H1 (cell line): ENCODE measurements around the gene TCEAL4. TPM values are rescaled to one million over a fixed set of nuclear protein-coding genes. Genes with fewer than 3 reads are reported as not detected.

Source experiments
- BRCA1 ChIP-seq: IDR thresholded peaks from 2 replicates; pipeline ENCODE4 v1.6.1; 2012; ENCODE audit warnings: low read depth, low read length, improper control_type of control experiment
- CREB1 ChIP-seq: IDR thresholded peaks from 2 replicates; pipeline ENCODE4 v1.6.1; 2012; ENCODE audit warnings: inconsistent platforms
- CTBP2 ChIP-seq: IDR thresholded peaks from 2 replicates; pipeline ENCODE4 v1.7.0; 2011; ENCODE audit warnings: borderline replicate concordance, mild to moderate bottlenecking, moderate library complexity, mixed read lengths, low read length; ENCODE audit not compliant: insufficient read depth, insufficient read length
- KDM4A ChIP-seq: IDR thresholded peaks from one replicate; pipeline ENCODE4 v1.7.1; 2012; ENCODE audit warnings: low read depth, mild to moderate bottlenecking, moderate library complexity, low read length, inconsistent platforms; ENCODE audit not compliant: severe bottlenecking
- POU5F1 ChIP-seq: IDR thresholded peaks from 2 replicates; pipeline ENCODE4 v1.6.1; 2011; ENCODE audit warnings: low read depth, mild to moderate bottlenecking, low read length, moderate library complexity
- RBBP5 ChIP-seq: IDR thresholded peaks from 2 replicates; pipeline ENCODE4 v1.7.1; 2012; ENCODE audit warnings: low read depth, mild to moderate bottlenecking, inconsistent platforms, low read length, moderate library complexity, borderline replicate concordance
- RFX5 ChIP-seq: IDR thresholded peaks from 2 replicates; pipeline ENCODE4 v1.6.1; 2011; ENCODE audit warnings: low read depth, low read length, improper control_type of control experiment, borderline replicate concordance
- RNF2 ChIP-seq: fragments of 200-900, 300-1000 bp; sonication (generic); IDR thresholded peaks from 2 replicates; pipeline ENCODE4 v1.7.1; 2016; ENCODE audit warnings: borderline replicate concordance, low read depth, mild to moderate bottlenecking, antibody characterized with exemption, low read length; ENCODE audit not compliant: poor library complexity, severe bottlenecking; ENCODE audit errors: missing control alignments
- SP2 ChIP-seq: IDR thresholded peaks from 2 replicates; pipeline ENCODE4 v1.6.1; 2012; ENCODE audit warnings: mild to moderate bottlenecking, low read length, inconsistent platforms
- TCF12 ChIP-seq: IDR thresholded peaks from 2 replicates; pipeline ENCODE4 v1.6.1; 2011; ENCODE audit warnings: low read depth, mild to moderate bottlenecking, low read length
- ZNF274 ChIP-seq: IDR thresholded peaks from 2 replicates; pipeline ENCODE4 v1.7.0; 2012; ENCODE audit warnings: low read length, borderline replicate concordance; ENCODE audit errors: extremely low read depth
- polyA plus RNA-seq, 7 experiments: library from polyadenylated mRNA; depleted of rRNA in 3 of 7; stranded (reverse) in 5 of 7; unstranded in 2 of 7; fragments of >200 nt in 5 of 7; fragments of 200-250 nt in 2 of 7; gene quantifications; 1 replicate in 5 of 7; 2 replicates in 1 of 7; 4 replicates in 1 of 7; pipeline versions ENCODE4 v1.2.1 to v1.2.3, GENCODE V29; 2011 to 2013; ENCODE audit warnings: missing spikeins in 2 of 7, mixed read lengths in 2 of 7
- total RNA-seq: library from RNA; stranded (reverse); fragmentation: NEBNext Ultra II Directional; extraction: Animal tissue kit (Norgen Biotek cat#: 25700); gene quantifications from 2 replicates; pipeline ENCODE4 v1.2.1, GENCODE V29; 2021
- TF ChIP-seq, protein P1 (sequence below): fragments of 300-600 bp; sonication (generic); IDR thresholded peaks from 2 replicates; pipeline ENCODE4 v1.7.1; 2012; ENCODE audit warnings: low read length, moderate library complexity, mild to moderate bottlenecking, inconsistent platforms; ENCODE audit not compliant: insufficient replicate concordance

Gene TCEAL4
- total and polyA plus RNA-seq, 2 of the 8 experiments (the other 6 are each of a cell fraction or from before 2014, with no cell fraction given), result 10.1 to 53.0 TPM

DNA sequence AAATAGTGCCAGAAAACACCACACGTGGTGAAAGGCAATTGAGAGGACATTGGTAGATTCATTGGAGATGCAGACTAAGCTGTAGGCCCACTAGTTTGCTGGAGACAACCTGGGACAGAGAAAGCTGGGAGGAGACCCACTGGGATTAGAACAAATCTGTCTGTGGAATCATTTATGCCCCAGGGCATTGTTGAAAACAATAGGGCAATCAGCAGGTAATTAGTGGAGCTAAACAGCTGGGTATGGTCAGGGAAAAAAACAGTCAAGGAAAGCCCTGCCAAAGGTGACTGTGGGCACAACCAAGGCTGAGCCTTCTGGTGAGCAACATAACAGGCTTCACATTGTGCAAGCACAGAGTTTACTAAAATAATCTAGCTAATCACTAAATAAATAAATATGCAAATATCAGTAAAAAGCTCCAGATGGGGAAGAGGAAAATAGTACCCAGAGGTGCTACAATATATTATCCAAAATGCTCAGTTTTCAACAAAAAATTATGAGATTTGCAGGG, 31.4 kb downstream of the TCEAL4 start (continued):
- TF ChIP-seq, protein P1, sequence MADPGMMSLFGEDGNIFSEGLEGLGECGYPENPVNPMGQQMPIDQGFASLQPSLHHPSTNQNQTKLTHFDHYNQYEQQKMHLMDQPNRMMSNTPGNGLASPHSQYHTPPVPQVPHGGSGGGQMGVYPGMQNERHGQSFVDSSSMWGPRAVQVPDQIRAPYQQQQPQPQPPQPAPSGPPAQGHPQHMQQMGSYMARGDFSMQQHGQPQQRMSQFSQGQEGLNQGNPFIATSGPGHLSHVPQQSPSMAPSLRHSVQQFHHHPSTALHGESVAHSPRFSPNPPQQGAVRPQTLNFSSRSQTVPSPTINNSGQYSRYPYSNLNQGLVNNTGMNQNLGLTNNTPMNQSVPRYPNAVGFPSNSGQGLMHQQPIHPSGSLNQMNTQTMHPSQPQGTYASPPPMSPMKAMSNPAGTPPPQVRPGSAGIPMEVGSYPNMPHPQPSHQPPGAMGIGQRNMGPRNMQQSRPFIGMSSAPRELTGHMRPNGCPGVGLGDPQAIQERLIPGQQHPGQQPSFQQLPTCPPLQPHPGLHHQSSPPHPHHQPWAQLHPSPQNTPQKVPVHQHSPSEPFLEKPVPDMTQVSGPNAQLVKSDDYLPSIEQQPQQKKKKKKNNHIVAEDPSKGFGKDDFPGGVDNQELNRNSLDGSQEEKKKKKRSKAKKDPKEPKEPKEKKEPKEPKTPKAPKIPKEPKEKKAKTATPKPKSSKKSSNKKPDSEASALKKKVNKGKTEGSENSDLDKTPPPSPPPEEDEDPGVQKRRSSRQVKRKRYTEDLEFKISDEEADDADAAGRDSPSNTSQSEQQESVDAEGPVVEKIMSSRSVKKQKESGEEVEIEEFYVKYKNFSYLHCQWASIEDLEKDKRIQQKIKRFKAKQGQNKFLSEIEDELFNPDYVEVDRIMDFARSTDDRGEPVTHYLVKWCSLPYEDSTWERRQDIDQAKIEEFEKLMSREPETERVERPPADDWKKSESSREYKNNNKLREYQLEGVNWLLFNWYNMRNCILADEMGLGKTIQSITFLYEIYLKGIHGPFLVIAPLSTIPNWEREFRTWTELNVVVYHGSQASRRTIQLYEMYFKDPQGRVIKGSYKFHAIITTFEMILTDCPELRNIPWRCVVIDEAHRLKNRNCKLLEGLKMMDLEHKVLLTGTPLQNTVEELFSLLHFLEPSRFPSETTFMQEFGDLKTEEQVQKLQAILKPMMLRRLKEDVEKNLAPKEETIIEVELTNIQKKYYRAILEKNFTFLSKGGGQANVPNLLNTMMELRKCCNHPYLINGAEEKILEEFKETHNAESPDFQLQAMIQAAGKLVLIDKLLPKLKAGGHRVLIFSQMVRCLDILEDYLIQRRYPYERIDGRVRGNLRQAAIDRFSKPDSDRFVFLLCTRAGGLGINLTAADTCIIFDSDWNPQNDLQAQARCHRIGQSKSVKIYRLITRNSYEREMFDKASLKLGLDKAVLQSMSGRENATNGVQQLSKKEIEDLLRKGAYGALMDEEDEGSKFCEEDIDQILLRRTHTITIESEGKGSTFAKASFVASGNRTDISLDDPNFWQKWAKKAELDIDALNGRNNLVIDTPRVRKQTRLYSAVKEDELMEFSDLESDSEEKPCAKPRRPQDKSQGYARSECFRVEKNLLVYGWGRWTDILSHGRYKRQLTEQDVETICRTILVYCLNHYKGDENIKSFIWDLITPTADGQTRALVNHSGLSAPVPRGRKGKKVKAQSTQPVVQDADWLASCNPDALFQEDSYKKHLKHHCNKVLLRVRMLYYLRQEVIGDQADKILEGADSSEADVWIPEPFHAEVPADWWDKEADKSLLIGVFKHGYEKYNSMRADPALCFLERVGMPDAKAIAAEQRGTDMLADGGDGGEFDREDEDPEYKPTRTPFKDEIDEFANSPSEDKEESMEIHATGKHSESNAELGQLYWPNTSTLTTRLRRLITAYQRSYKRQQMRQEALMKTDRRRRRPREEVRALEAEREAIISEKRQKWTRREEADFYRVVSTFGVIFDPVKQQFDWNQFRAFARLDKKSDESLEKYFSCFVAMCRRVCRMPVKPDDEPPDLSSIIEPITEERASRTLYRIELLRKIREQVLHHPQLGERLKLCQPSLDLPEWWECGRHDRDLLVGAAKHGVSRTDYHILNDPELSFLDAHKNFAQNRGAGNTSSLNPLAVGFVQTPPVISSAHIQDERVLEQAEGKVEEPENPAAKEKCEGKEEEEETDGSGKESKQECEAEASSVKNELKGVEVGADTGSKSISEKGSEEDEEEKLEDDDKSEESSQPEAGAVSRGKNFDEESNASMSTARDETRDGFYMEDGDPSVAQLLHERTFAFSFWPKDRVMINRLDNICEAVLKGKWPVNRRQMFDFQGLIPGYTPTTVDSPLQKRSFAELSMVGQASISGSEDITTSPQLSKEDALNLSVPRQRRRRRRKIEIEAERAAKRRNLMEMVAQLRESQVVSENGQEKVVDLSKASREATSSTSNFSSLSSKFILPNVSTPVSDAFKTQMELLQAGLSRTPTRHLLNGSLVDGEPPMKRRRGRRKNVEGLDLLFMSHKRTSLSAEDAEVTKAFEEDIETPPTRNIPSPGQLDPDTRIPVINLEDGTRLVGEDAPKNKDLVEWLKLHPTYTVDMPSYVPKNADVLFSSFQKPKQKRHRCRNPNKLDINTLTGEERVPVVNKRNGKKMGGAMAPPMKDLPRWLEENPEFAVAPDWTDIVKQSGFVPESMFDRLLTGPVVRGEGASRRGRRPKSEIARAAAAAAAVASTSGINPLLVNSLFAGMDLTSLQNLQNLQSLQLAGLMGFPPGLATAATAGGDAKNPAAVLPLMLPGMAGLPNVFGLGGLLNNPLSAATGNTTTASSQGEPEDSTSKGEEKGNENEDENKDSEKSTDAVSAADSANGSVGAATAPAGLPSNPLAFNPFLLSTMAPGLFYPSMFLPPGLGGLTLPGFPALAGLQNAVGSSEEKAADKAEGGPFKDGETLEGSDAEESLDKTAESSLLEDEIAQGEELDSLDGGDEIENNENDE, result no peak
- no peak for TF ChIP-seq SP2
- no peak for TF ChIP-seq BRCA1
- no peak for TF ChIP-seq RNF2
- no peak for TF ChIP-seq POU5F1
- TF ChIP-seq RBBP5, result no peak
- TF ChIP-seq KDM4A, result no peak
- TF ChIP-seq ZNF274, result no peak
- no peak for TF ChIP-seq CREB1
- no peak for TF ChIP-seq TCF12
- no peak for TF ChIP-seq CTBP2
- no peak for TF ChIP-seq RFX5
